ENCODE data around the gene SPINK13. TPM values are rescaled to one million over a fixed set of nuclear protein-coding genes. Genes with fewer than 3 reads are reported as not detected.

SPINK13 gene
- total and polyA plus RNA-seq, 12 donors, result 0.46 to 16.1 (median 2.3) TPM; not detected in 3

GRCh38 chr5:148297731-148298130, 29.1 kb downstream of the SPINK13 start:
- WGBS, 4 donors, result 75 to 78% (median 77%) methylated on average over 4 of the region's 4 CpGs
- no peaks in the 10 kb centered on the region for H3K4me1 ChIP-seq (replicated peaks in 1 of 2)
- no peaks in the 10 kb centered on the region for H3K27me3 ChIP-seq
- H3K4me3 ChIP-seq, result no peak overlapping the region
- H3K9me3 ChIP-seq (replicated peaks in 1 of 3), result peaks cover 0 to 4% (median 0%) of the 10 kb centered on the region in 3 donors
- H3K27ac ChIP-seq, result no peak overlapping the region
- H3K36me3 ChIP-seq (replicated peaks in 1 of 2), result no peaks in the 10 kb centered on the region
- intact Hi-C loops (cut with DNase I), result no loop called here
- TF ChIP-seq POLR2A (IDR thresholded peaks at IDR 0.05) (no peak), CTCF (IDR thresholded peaks at IDR 0.05) (no peak)
- DNase-seq, result no peak

GRCh38 chr5:148306446-148306845, 37.9 kb downstream of the SPINK13 start:
- H3K9me3 ChIP-seq (replicated peaks in 1 of 3), result no peaks in the 10 kb centered on the region
- no peaks in the 10 kb centered on the region for H3K36me3 ChIP-seq (replicated peaks in 1 of 2)
- 67 to 92% (median 89%) methylated on average over 1 of the region's 1 CpG for WGBS, 4 donors
- no peak for DNase-seq
- TF ChIP-seq POLR2A (IDR thresholded peaks at IDR 0.05) (no peak), CTCF (IDR thresholded peaks at IDR 0.05) (no peak)
- no peaks in the 10 kb centered on the region for H3K27me3 ChIP-seq
- no peak overlapping the region for H3K27ac ChIP-seq
- no peak overlapping the region for H3K4me3 ChIP-seq
- intact Hi-C loops (cut with DNase I), result no loop called here
- no peaks in the 10 kb centered on the region for H3K4me1 ChIP-seq (replicated peaks in 1 of 2)

- no peaks in the 10 kb centered on the region for H3K36me3 ChIP-seq (replicated peaks in 1 of 2)
- WGBS, 4 donors, result 76 to 85% (median 81%) methylated on average over 3 of the region's 3 CpGs
- intact Hi-C loops (cut with DNase I), result no loop called here
- no peaks in the 10 kb centered on the region for H3K9me3 ChIP-seq (replicated peaks in 1 of 3)
- no peaks in the 10 kb centered on the region for H3K4me1 ChIP-seq (replicated peaks in 1 of 2)
- H3K27me3 ChIP-seq, result no peaks in the 10 kb centered on the region
- DNase-seq, result no peak
- TF ChIP-seq POLR2A (IDR thresholded peaks at IDR 0.05), result no peak
- H3K27ac ChIP-seq, result no peak overlapping the region
- no peak overlapping the region for H3K4me3 ChIP-seq
Measured at GRCh38 chr5:148309019-148309418, 40.4 kb downstream of the SPINK13 start.

GRCh38 chr5:148309746-148310145, 41.2 kb downstream of the SPINK13 start:
- Histone ChIP-seq H3K36me3 (replicated peaks in 1 of 2) (no peaks in the 10 kb centered on the region), H3K9me3 (replicated peaks in 1 of 3) (no peaks in the 10 kb centered on the region), H3K27me3 (no peaks in the 10 kb centered on the region), H3K27ac (no peak overlapping the region), H3K4me3 (no peak overlapping the region), H3K4me1 (replicated peaks in 1 of 2) (no peaks in the 10 kb centered on the region)
- intact Hi-C loops (cut with DNase I), result no loop called here
- no peak for DNase-seq
- TF ChIP-seq CTCF (IDR thresholded peaks at IDR 0.05) (no peak), POLR2A (IDR thresholded peaks at IDR 0.05) (no peak)

- Histone ChIP-seq H3K4me3 (no peak overlapping the region), H3K4me1 (replicated peaks in 1 of 2) (no peaks in the 10 kb centered on the region), H3K27ac (no peak overlapping the region), H3K27me3 (no peaks in the 10 kb centered on the region), H3K9me3 (replicated peaks in 1 of 3) (no peaks in the 10 kb centered on the region), H3K36me3 (replicated peaks in 1 of 2) (no peaks in the 10 kb centered on the region)
- DNase-seq, result no peak
- no peak for TF ChIP-seq POLR2A (IDR thresholded peaks at IDR 0.05)
- no peak for TF ChIP-seq CTCF (IDR thresholded peaks at IDR 0.05)
- intact Hi-C loops (cut with DNase I), result no loop called here
- WGBS, 4 donors, result 66 to 74% (median 71%) methylated on average over 3 of the region's 3 CpGs
Measured at GRCh38 chr5:148311484-148311883, 42.9 kb downstream of the SPINK13 start.
